ENCODE measurements around the gene MACC1.
"Not testable (repeated sequence)": the region's sequence is repeated elsewhere in the genome, so short reads cannot be mapped to it uniquely, and the experiment has no call there.

Gene MACC1

DNA sequence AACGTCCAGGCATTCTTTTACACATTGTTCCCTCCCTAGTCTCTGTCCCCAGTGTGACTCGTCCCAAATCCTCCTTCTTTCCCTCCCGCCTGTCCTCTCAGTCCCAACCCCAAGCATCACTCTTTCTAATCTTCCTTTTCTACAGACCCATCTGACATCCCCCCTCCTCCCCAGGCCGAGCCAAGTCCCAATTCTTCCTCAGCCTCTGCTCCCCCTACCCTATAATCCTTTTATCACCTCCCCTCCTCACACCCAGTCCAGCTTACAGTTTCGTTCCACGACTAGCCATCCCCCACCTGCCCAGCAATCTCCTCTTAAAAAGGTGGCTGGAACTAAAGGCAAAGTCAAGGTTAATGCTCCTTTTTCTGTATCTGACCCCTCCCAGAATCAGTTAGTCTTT lies 95.1 kb downstream of the MACC1 start:
- no peak for DNase-seq (ENCODE audit: low read depth in 1 of 2, low spot score in 1 of 2)
- in situ Hi-C loops (cut with HindIII; ENCODE audit: low pct_unique_long_range_greater_than_20kb, low sequenced_read_pairs) = no loop called here
- TF ChIP-seq JUND (IDR thresholded peaks at IDR 0.05; ENCODE audit: low read depth) = no peak

DNA sequence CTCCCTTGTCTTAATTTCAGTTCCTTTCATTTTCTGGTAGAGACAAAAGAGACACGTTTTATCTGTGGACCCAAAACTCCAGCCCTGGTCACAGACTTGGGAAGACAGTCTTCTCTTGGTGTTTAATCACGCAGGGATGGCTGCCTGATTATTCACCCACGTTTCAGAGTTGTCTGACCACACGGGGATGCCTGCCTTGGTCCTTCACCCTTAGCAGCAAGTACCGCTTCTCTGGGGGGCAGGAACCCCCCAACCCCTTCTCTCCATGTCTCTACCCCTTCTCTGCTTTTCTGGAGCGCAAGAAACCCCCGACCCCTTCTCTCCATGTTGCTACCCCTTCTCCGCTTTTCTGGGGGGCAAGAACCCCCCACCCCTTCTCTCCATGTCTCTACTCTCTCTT lies 95.8 kb downstream of the MACC1 start:
- DNase-seq (ENCODE audit: low read depth in 1 of 2, low spot score in 1 of 2) = no peak
- in situ Hi-C loops (cut with HindIII; ENCODE audit: low pct_unique_long_range_greater_than_20kb, low sequenced_read_pairs) = no loop called here
- no peak for TF ChIP-seq JUND (IDR thresholded peaks at IDR 0.05; ENCODE audit: low read depth)

DNA sequence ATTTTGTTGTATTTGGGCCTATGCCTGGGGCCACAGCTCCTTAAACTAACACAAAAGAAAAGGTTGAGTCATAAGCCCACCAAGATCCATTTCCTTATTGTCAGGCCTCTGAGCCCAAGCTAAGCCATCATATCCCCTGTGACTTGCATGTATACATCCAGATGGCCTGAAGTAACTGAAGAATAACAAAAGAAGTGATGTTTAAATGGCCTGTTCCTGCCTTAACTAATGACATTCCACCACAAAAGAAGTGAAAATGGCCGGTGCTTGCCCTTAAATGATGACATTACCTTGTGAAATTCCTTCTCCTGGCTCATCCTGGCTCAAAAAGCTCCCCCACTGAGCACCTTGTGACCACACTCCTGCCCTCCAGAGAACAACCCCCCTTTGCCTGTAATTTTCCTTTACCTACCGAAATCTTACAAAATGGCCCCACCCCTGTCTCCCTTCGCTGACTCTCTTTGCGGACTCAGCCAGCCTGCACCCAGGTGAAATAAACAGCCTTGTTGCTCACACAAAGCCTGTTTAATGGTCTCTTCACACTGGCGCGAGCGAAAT lies 96.5 kb downstream of the MACC1 start:
- DNase-seq (ENCODE audit: low read depth in 1 of 2, low spot score in 1 of 2); in situ Hi-C loops (cut with HindIII; ENCODE audit: low pct_unique_long_range_greater_than_20kb, low sequenced_read_pairs): not testable (repeated sequence)

GRCh38 chr7:20116869-20117268 lies 100.3 kb downstream of the MACC1 start:
- no peak for TF ChIP-seq JUND (IDR thresholded peaks at IDR 0.05; ENCODE audit: low read depth)
- in situ Hi-C loops (cut with HindIII; ENCODE audit: low pct_unique_long_range_greater_than_20kb, low sequenced_read_pairs) = no loop called here
- DNase-seq (ENCODE audit: low read depth in 1 of 2, low spot score in 1 of 2) = no peak

DNA sequence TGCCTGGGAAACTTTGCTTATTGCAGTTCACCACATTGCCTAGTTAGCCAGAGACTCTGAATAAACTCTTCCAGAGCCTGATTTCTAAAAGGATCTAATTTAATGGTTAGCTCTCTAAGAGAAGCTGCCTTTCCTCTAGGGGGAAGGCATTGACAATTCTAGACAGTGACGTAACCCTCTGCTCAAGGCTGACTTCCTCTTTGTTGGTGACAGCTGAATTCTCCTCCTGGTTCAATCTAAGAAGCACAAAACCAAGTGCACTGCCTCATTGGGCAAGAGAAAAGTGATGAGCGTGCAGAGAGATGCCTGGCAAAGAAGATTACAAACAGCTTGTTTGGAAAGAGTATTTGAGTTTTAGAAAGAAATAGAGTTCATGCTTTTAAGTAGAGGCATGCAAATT lies 102.7 kb downstream of the MACC1 start:
- in situ Hi-C loops (cut with HindIII; ENCODE audit: low pct_unique_long_range_greater_than_20kb, low sequenced_read_pairs) = no loop called here
- DNase-seq (ENCODE audit: low read depth in 1 of 2, low spot score in 1 of 2) = peak; percentile 7 to 21
- TF ChIP-seq JUND (IDR thresholded peaks at IDR 0.05; ENCODE audit: low read depth) = no peak

DNA sequence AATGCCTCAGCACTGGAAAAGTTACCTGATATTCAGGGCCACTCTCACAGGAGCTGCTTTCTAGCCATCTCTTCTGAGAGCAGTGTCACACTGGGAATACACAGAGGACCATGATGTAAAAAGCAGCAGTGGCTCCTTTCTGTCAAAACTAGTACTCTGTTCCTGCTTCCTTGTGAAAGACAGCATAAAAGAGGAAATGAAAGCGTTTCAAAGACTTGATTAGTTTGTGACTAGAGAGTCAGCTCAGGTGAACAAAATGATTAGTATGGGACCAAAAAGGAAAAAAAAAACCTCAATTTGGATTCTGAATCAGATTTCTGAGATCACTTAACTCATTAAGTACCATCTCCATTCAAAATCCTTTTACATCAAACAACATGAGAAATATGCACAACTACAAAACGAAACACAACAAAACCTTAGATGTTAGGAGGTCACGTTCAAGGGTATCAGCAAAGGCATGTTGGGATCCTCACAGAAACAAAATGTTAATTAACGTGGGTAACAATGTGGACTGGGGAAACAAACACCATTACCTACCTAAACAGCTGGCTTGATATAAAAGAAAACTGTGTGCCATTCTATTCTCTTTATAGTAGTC lies 103.7 kb downstream of the MACC1 start:
- in situ Hi-C loops (cut with HindIII; ENCODE audit: low pct_unique_long_range_greater_than_20kb, low sequenced_read_pairs) = no loop called here
- TF ChIP-seq JUND (IDR thresholded peaks at IDR 0.05; ENCODE audit: low read depth) = no peak
- no peak for DNase-seq (ENCODE audit: low read depth in 1 of 2, low spot score in 1 of 2)

- TF ChIP-seq JUND (IDR thresholded peaks at IDR 0.05; ENCODE audit: low read depth) = no peak
- no peak for DNase-seq (ENCODE audit: low read depth in 1 of 2, low spot score in 1 of 2)
- in situ Hi-C loops (cut with HindIII; ENCODE audit: low pct_unique_long_range_greater_than_20kb, low sequenced_read_pairs) = no loop called here
Observed at GRCh38 chr7:20112696-20113095, 104.5 kb downstream of the MACC1 start.

DNA sequence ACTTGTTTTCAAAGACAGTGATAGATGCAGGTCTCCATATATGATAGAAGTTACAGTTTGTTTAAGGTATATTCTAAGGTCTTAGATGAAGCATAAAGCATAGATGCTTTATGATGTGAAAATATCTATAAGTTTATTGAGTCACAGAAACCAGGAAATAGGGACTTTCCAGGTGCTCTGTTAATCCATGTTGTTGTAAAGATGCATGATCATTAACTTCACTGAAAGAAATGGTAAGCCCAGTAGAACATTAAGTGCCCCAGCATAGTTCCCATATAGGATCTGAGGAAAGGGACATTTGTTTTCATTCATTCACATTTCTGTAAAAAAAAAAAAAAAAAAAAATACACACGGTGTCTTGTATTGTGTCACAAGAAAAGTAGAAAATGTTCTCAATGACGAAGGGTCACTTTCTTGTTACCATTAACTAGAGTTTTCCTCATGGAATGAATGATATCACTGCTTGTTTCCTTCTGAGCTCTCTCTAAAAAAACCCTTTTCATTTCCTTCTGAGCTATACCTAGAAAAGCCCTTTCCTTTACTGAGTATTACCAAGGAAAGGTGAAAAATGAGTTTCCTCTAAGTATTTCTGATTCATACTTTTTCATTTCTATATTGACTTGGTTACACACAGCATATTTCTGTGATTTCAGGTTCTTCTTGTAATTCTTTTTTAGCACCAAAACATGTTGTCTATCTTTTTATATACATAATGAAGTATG lies 105.2 kb downstream of the MACC1 start:
- no peak for DNase-seq (ENCODE audit: low read depth in 1 of 2, low spot score in 1 of 2)
- in situ Hi-C loops (cut with HindIII; ENCODE audit: low pct_unique_long_range_greater_than_20kb, low sequenced_read_pairs) = no loop called here
- TF ChIP-seq JUND (IDR thresholded peaks at IDR 0.05; ENCODE audit: low read depth) = no peak

DNA sequence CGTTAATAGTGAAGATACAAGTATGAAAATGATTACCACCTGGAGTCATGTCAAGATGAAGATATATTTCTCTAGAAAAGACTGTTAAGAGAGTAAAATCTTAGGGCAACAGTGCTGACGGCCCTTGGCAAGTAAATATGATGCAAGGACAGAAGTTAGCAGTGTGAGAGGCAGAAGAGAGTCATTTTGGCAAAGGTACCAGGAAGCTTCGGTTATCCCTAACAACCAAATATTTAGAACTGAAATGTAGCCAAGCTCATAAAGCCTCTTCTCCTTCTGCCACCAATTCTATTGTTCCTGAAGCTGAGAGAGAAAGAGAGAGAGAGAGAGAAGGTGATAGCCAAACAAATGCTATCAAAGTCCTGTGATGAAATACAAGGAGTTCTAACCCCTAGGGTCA lies 109.6 kb downstream of the MACC1 start:
- in situ Hi-C loops (cut with HindIII; ENCODE audit: low pct_unique_long_range_greater_than_20kb, low sequenced_read_pairs) = no loop called here
- DNase-seq (ENCODE audit: low read depth in 1 of 2, low spot score in 1 of 2) = peak; percentile 12 to 54
- no peak for TF ChIP-seq JUND (IDR thresholded peaks at IDR 0.05; ENCODE audit: low read depth)

DNA sequence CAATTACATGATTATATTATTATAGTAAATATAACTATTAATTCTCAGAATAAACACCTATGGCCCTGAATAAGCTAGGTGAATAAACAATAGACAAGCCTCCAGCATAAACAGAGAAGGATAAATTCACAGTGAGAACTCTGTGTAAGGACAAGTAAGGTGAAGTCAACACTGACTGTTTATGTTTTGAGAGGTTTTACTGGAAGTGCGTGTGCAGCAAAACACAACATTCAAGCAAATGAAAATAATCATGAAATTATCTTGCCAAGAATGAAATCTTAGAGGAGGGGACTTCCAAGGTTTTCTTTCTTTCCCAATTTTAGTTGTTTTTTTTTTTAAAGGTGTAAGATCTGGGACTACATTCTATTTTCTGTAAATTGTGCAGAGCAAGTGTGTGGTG lies 112.5 kb downstream of the MACC1 start:
- TF ChIP-seq JUND (IDR thresholded peaks at IDR 0.05; ENCODE audit: low read depth) = no peak
- no peak for DNase-seq (ENCODE audit: low read depth in 1 of 2, low spot score in 1 of 2)
- in situ Hi-C loops (cut with HindIII; ENCODE audit: low pct_unique_long_range_greater_than_20kb, low sequenced_read_pairs) = no loop called here

GRCh38 chr7:20102982-20103381 lies 114.2 kb downstream of the MACC1 start:
- in situ Hi-C loops (cut with HindIII; ENCODE audit: low pct_unique_long_range_greater_than_20kb, low sequenced_read_pairs) = no loop called here
- no peak for DNase-seq (ENCODE audit: low read depth in 1 of 2, low spot score in 1 of 2)
- no peak for TF ChIP-seq JUND (IDR thresholded peaks at IDR 0.05; ENCODE audit: low read depth)

DNA sequence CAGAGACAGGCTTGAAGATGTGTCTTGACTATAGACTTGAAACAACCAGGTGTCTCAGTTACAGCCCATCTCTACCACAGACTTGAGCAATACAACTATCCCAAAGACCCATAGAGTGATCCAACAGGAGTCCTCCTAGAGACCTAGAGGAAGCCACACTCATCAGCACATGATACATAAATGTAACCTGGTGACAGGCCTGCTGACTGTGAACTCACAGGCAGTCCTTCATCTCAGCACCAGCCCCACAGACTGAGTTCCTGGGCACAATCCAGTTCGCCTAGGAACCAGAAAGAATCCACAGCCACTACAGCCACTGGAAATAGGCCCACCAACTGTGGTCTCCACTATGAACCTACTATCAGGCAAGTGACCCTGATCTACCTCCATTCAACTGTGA lies 121.3 kb downstream of the MACC1 start:
- no peak for DNase-seq (ENCODE audit: low read depth in 1 of 2, low spot score in 1 of 2)
- no peak for TF ChIP-seq JUND (IDR thresholded peaks at IDR 0.05; ENCODE audit: low read depth)
- in situ Hi-C loops (cut with HindIII; ENCODE audit: low pct_unique_long_range_greater_than_20kb, low sequenced_read_pairs) = no loop called here

DNA sequence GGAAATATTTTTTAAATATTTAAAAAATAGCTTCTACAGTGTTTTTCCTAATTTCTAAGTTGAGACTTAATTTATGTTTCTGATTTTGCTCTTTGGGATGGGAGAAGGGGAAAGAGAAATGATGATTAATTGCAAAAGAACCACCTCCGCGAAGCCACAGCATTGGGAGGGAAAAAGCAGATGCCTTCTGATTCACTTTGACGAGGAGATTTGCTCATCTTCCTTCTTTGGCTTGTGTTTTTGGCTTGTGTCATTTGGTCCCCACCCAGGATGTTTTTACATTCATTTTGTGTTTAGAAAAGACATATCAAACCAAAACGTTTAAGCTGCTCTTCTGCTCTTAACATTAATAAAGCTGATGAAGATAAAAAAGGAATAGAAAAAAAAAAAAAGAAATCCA lies 121.7 kb downstream of the MACC1 start:
- in situ Hi-C loops (cut with HindIII; ENCODE audit: low pct_unique_long_range_greater_than_20kb, low sequenced_read_pairs) = no loop called here
- DNase-seq (ENCODE audit: low read depth in 1 of 2, low spot score in 1 of 2) = no peak
- no peak for TF ChIP-seq JUND (IDR thresholded peaks at IDR 0.05; ENCODE audit: low read depth)
